Esophagus squamous epithelium (tissue), 4 donors: ENCODE data around the gene DUSP5.

Experiments
- CTCF ChIP-seq, 6 experiments: fragments of 450-650 bp in 4 of 6; fragments of 200-600 bp in 2 of 6; sonication (generic) in 2 of 6; IDR thresholded peaks; one replicate each; pipeline ENCODE4 v1.5.1; 2016 to 2019; ENCODE audit warnings: antibody characterized with exemption in 6 of 6, mild to moderate bottlenecking in 4 of 6, moderate library complexity in 4 of 6
- POLR2A ChIP-seq, 4 donors: fragments of 450-650 bp; IDR thresholded peaks; one replicate each; pipeline ENCODE4 v1.6.1; 2017; ENCODE audit warnings: antibody characterized with exemption in 4 of 4, mild to moderate bottlenecking in 4 of 4, moderate library complexity in 3 of 4

GRCh38 chr10:110487411-110488331 is 10.0 kb upstream of the DUSP5 start:
- TF ChIP-seq CTCF (IDR thresholded peaks at IDR 0.05) (no peak), POLR2A (IDR thresholded peaks at IDR 0.05) (no peak)
